Activated naive CD4-positive, alpha-beta T cell treated with anti-CD3 and anti-CD28 coated beads, Interleukin-2, amount 50 U/mL, for 16 hours (primary cell): ENCODE data around the gene LRRC34.

Source experiments
- DNase-seq: peaks from one replicate; pipeline ENCODE4 v3.0.0-alpha.2; 2020

Gene LRRC34

GRCh38 chr3:169813757-169814517 lies 1.2 kb upstream of the LRRC34 start:
- peak; percentile 76 for DNase-seq

DNA sequence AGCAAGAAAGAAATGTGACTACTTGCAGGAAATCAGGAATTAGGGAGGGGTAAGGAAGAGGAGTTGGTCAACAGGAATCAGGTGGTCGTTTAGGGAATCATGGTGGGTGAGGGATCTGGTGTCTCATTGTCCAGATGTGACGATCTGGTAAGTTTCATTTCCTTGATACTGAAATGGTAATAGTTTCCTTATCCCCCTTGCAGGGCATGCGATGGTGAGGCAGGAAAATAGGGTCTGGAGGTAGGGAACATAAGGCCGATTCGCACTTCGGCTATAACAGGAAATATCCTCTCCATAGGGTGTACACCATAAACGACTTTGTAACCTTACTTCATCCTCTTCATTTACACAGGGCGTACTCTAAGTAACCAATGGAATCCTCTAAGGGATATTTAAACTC lies 574 bp upstream of the LRRC34 start:
- DNase-seq, result no peak

DNA sequence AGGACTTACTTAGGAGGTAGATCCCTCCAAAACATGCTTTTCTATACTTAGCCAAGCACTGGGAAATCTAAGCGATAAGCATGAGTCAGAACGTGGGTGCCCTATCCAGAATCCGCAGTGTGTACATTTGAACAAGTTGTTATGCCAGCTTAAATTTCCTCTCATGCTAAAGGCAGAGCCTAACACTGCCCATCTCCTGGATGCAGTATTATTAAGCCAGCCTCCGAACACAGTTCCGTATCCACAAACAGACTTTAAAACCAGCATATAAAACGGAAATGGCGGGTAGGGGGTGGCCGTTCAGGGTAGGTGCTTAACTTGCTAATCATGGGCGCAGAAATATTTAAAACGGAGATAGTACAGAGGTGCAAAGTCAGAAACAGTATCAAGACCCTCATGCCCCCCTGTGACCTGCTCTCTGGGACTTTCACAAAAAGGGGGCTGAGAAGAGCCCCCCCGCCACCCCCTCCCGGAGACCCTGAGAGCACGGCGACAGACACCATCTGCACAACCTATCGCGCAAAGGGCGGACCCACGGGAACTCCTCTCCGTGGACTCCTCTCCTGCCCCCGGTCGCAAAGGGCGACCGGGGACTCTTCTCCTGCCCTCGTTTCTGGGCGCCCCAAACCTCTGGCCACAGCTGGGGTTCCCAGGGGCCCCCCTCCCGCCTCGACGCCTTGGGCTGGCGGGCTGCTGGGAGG lies 923 bp downstream of the LRRC34 start:
- DNase-seq, result no peak

DNA sequence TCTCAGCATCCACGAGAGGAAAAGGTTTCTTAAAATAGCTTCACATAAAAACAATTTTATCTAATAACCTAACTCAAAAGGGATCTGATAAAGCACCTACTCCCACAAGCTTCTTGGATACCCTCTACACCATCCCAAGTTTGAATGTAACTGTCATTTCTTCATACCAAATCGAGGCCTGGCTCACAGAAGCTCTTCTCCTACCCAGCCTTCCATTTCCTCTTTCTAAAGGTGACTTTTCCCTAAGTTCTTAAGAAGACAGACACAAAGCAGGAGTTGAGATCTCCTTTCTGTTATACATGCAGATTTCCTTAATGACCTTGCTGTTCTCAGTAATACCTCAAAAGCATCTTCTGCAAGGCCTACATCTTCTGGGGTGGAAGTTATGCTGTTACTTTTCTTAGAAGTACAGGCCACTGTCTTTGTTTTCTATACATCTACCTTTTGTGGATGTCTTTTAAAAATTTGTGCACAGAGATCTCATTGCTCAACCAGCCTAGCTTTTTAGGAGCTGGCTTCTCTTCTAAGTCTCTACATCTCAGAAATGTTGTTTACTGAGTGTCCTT lies 3.4 kb downstream of the LRRC34 start:
- DNase-seq, result no peak

DNA sequence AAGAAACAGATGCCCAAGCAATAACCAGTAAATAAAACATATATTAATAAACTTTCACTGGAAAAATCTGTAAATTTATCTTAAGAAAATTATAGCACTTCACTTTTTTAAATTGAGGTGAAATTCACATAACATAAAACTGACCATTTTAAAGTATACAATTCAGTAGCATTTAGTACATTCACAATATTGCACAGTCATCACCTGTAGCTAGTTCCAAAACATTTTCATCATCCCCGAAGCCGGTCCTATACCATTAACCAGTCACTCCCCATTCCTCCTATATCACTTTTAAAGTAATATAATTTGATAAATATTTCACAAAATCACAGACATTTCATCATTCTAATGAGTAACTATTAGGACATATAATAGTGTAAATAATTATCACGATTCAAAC lies 8.0 kb downstream of the LRRC34 start:
- DNase-seq, result no peak

DNA sequence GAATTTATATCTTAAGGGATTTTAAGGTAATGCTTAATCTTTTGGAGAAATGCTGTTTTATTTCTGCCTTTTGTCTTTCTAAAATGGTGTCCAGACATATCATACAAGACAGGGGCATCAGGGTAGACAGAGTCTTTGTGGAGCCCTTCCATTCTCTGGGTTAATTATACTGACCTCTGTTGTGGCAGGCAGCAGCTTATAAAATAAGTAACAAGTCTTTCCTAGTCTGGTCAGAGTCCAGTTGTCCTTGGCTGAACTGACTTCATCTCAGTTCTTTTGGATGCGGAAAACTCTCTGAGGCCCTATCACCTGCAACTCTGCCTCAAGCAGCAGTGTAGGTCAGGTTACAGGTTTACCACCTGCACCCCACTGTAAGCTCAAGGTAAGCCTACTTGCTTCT lies 20.3 kb downstream of the LRRC34 start:
- DNase-seq, result no peak

DNA sequence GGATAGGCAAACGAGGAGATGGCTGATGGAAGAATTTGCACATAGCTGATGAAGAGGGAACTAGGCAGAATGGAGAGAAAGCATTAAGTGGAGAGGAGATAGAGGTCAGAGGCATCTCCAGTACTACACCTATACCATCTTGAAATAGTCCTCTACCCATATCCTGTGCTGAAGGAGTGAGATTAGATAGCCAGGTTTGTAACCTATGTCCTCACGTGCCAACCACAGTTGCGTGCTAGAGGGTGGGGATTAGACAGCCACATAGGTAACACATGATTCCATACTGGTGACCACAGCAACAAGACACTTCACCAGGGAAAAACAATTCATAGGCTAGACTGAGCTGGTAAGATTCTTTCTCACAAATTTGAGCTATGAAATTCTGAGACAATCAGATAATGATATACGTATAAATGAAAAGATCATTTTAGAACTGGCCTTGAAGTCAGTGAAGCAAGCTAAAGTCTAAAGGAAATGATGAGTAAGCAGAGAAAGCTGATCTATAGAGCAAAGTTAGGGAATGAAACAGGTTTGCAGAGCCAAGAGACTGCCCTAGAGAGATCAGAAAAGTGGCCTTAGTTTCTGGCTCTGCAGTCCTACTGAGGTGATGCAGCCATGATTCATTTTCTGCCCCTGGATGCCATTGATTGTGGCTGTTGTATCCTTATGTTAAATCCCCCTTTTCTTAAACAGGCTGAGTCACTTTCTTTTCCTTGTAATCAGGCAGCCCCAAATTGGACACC lies 21.8 kb downstream of the LRRC34 start:
- no peak for DNase-seq

GRCh38 chr3:169790219-169790618 lies 22.5 kb downstream of the LRRC34 start:
- no peak for DNase-seq

DNA sequence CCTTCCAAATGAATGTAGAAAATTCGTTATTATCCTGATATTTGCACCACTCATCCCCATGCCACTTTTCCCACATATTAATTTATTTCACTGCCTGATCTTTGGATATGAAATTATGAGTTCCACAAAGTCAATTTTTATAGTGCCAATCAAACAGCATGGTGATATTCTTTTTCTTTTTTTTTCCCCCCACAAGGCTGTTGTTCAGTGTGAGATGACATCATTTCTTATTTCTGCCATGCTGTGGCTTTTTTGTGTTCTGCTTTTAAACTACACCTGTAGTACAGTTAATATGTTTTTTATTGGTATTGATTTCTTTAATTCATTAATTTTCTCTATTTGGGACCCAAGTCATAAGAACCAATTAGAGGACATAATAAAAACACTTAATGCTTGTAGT lies 24.9 kb downstream of the LRRC34 start:
- DNase-seq, result no peak

GRCh38 chr3:169787120-169787519 lies 25.6 kb downstream of the LRRC34 start:
- DNase-seq, result no peak

DNA sequence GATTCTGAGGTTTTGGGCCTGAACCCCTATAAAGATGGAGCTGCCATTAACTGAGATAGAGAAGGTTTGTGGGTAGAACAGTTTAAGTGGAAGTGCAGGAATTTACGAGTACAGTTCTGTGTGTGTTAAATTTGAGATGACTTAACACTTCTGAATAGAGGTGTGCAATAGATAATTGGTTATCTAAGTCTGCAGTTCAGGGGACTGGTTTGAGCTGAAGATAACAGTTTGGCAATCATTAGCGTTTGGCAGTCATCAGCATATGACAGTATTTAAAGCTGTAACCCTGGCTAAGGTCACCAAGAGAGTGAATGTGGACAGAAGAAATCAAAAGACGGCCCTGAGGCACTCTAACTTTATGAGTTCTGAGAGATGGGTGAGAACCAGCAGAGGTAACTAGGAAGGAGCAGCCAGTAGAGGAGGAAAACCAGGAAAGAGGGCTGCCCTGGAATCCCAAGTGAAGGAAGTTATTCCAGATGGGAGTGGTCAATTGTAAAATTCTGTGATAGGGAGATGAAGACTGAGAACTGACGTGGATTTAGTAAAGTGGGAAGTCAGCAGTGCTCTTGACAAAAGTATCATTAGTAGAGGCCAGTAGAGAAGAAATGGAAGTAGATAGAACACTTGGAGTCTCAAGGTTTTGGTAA lies 31.4 kb downstream of the LRRC34 start:
- no peak for DNase-seq

DNA sequence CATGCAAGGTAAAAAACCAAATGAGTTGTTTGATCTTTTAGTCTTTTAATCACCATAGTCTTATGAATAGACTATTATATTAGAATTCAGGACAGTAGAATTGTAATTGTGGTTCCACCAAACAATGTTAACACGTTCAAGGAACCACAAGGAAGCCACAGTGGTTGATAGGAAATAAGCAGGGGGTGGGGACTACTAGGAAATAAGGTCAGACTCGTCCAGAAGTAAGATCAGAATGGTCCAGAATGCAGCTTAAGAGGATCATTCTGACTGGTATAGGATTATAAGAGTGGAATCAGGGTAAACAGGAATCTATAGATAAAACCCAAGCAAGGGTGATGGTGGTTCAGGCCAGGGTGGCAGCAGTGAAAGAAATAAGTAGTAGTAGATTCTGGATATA lies 32.0 kb downstream of the LRRC34 start:
- DNase-seq, result no peak

GRCh38 chr3:169777822-169778221 lies 34.9 kb downstream of the LRRC34 start:
- no peak for DNase-seq

DNA sequence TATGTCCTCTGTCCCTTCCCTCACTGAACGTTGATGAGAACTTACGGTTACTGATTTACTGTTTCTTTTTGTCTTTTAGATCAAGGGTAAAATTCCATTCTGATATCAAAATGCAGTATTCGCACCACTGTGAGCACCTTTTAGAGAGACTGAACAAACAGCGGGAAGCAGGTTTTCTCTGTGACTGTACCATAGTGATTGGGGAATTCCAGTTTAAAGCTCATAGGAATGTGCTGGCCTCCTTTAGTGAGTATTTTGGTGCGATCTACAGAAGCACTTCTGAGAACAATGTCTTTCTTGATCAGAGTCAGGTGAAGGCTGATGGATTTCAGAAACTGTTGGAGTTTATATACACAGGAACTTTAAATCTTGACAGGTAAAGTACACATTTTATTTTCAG lies 38.5 kb downstream of the LRRC34 start:
- DNase-seq, result no peak

- peak; percentile 91 for DNase-seq
Observed at GRCh38 chr3:169772897-169773816, 39.5 kb downstream of the LRRC34 start, which contains the start of gene MYNN. Gene MYNN, plus strand, starts transcription at chr3:169773396. Its CDS starts 900 bp downstream, at chr3:169774296.

DNA sequence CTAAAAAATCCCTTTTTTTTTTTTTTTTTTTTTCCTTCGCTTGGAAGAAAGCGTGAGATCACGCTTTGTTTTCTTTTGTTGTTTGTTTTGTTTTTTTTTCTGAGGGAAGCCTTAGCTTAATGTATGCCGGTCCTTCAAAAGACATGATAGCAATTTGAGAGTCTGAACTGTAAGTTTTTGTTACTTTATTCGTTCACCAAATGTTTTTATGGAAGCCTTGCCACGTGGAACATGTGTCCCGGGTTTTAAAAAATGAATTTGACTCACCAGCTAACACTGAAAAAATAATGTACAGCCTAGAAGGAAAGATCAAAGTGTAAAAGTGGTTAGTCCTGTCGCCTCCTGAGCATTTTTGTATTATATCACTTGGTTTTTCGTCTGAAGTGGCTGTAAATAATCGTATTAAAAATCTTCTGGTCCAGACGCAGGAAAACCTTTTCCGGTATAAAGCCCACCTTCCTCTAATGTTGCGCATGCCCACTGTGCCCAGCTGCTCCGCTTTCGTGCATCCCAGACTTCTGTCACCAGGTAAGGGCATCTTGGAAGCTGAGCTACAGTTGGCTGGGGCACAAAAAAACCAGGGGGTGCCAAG lies 40.3 kb downstream of the LRRC34 start:
- DNase-seq, result no peak

DNA sequence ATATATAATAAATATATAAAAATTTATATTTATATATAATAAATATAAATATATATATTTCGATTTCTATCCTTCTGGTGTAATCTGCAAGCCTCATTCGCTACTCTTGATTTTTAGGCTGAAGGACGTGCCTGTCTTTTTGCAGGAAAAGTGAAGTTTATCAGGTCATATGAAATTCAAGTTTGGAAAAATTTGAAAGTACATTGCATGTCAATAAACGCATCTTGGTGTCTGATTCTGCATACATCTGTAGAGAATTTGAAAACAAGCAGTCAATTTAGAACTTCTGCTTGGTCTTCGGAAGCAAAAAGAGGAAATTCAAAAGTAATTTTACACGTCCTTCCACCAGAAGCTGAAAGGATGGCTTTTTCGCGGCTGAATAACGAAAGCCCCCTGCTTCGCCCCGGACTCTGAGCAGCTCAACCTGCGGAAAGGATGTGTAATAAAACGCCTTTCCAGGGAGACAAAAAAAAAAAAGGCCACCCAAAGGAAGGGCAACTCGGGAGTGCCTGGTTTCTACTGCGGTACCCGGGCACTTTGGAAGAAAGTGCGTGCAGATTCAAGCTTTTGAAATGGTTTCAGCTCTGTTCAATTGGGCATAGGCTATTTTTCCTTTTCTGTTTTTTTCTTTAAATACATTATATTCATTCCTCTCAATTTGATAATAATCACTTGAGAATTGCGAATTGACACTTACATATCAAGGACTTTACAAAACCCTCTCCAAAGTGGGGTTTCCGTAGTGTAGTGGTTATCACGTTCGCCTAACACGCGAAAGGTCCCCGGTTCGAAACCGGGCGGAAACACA lies 41.0 kb downstream of the LRRC34 start:
- peak; percentile 54 for DNase-seq

- DNase-seq, result peak; percentile 61
Observed at GRCh38 chr3:169769287-169770181, 43.2 kb downstream of the LRRC34 start, which contains the start of gene ACTRT3. Gene ACTRT3, minus strand, starts transcription at chr3:169769561. Its CDS starts 41 bp downstream, at chr3:169769520.
